ENCODE measurements around the gene HEY2. TPM values are rescaled to one million over a fixed set of nuclear protein-coding genes. Genes with fewer than 3 reads are reported as not detected.

Gene HEY2
- total and polyA plus RNA-seq, 2 donors (not counting 3 experiments of a cell fraction or from before 2014, with no cell fraction given): 0.07 TPM; not detected in 1

DNA sequence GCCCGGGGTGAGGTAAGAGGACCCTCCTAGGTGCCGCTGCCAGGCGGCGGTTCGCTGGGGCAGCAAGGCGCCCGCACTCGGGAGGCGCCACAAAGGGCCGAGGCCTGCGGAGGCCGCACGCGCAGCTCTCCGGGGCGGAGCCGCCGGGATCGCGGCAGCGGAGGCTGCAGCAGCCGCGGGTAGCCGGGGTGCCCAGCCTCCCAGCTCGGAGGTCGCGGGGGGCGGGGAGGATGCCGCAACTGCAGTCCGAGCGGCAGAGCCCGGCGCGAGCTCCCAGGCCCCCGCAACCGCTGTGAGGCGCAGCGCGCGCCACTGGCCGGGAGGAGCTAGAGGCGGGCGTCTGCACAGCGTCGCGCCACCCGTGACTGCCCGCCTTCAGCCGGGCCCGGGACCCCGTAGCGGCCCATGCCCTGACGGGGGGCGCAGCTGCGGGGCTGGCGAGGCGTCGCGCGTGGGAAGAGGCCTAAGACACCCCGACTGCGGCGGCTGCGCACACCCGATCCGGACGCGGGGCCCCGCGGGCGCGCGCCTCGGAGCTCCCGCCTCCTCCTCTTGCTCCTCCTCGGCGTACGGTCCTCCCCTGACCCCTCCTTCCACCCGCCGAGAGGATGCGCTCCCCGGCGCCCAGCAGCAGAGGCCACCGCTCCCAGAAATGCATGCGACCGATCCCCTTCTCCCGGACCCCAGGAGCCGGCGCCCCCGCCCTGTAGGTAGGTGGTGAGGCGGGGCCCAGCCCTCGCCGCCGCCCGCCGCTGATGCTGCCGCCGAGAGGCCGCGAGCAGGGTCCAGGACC, 41.1 kb downstream of the HEY2 start, which contains the start of gene NCOA7:
Gene NCOA7, plus strand, starts transcription at position 603 of the 793 bp plus-strand sequence. CDS start 24,395 bp downstream, outside the sequence.
- H3K4me3 ChIP-seq (replicated peaks in 1 of 3; ENCODE audit: insufficient read depth in 1 of 3, low read depth in 1 of 3, low read length in 3 of 3): peak within 1 kb of the TSS; percentile 87 to 96 (median 87)
- dilution Hi-C loops (cut with MboI; ENCODE audit: extremely low pct_ligation_motif_present, low sequenced_read_pairs) (no loop called here), intact Hi-C loops (cut with micrococcal nuclease) (loop anchor here (1.0 to 5.0 kb wide), 8 partner anchors 9 to 184 kb away; partner anchors contain the start of gene HINT3)
- no peaks in the 10 kb centered on the region for H4K20me1 ChIP-seq (replicated peaks; ENCODE audit: control insufficient read depth, extremely low read depth, insufficient read depth, low read length)
- no TSS peak for BruUV-seq (replicated peaks)
- no peak for TF ChIP-seq JUN (IDR thresholded peaks at IDR 0.05; ENCODE audit: borderline replicate concordance, insufficient read depth, insufficient read length, low read depth)
- no peak for TF ChIP-seq EZH2 (IDR thresholded peaks at IDR 0.05; ENCODE audit: borderline replicate concordance, low read depth, low read length, severe bottlenecking)
- TF ChIP-seq POLR2AphosphoS5 (IDR thresholded peaks at IDR 0.05; ENCODE audit: insufficient read depth, low read depth, low read length): peak; percentile 80
- TF ChIP-seq FOS (IDR thresholded peaks at IDR 0.05; ENCODE audit: borderline replicate concordance, insufficient read depth, low read length): no peak
- peak; percentile 83 for TF ChIP-seq POLR2A (IDR thresholded peaks at IDR 0.05; ENCODE audit: low read depth, low read length)
- TF ChIP-seq, protein P1, sequence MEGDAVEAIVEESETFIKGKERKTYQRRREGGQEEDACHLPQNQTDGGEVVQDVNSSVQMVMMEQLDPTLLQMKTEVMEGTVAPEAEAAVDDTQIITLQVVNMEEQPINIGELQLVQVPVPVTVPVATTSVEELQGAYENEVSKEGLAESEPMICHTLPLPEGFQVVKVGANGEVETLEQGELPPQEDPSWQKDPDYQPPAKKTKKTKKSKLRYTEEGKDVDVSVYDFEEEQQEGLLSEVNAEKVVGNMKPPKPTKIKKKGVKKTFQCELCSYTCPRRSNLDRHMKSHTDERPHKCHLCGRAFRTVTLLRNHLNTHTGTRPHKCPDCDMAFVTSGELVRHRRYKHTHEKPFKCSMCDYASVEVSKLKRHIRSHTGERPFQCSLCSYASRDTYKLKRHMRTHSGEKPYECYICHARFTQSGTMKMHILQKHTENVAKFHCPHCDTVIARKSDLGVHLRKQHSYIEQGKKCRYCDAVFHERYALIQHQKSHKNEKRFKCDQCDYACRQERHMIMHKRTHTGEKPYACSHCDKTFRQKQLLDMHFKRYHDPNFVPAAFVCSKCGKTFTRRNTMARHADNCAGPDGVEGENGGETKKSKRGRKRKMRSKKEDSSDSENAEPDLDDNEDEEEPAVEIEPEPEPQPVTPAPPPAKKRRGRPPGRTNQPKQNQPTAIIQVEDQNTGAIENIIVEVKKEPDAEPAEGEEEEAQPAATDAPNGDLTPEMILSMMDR (IDR thresholded peaks at IDR 0.05; ENCODE audit: extremely low read depth in 1 of 2, insufficient read depth in 1 of 2, low read depth in 1 of 2, low read length in 2 of 2): no peak
- CTCF ChIA-PET: interaction anchor here (0.6 to 11.1 kb wide), 41 partner anchors 9 to 1476 kb away, joined by 3 to 138 read pairs (median 6); partner anchors contain the start of genes HINT3, RNF146 and TRMT11
- DNase-seq (ENCODE audit: low read depth, low spot score) (peak; percentile 84), FAIRE-seq (no peak)
- peak within 1 kb of the TSS; percentile 84 for H3K9ac ChIP-seq (replicated peaks; ENCODE audit: extremely low read depth, insufficient read depth, low read length)
- peak within 1 kb of the TSS; percentile 98 for H3K4me2 ChIP-seq (ENCODE audit: insufficient read depth, low read length)
- H3K79me2 ChIP-seq (ENCODE audit: control insufficient read depth, insufficient read depth, low read length): peaks cover 35% of the 10 kb centered on the region
- peak within 1 kb of the TSS; percentile 81 for H3K27ac ChIP-seq (ENCODE audit: insufficient read depth, low read depth, low read length)
- H3K9me1 ChIP-seq (replicated peaks; ENCODE audit: control insufficient read depth, extremely low read depth, insufficient read depth, low read length): no peaks in the 10 kb centered on the region
- H3K4me1 ChIP-seq (ENCODE audit: control insufficient read depth, extremely low read depth, insufficient read depth, low read length): peaks cover 42% of the 10 kb centered on the region
- H3K36me3 ChIP-seq (ENCODE audit: control insufficient read depth in 2 of 2, extremely low read depth in 1 of 2, insufficient read depth in 2 of 2, low read length in 2 of 2): no peaks in the 10 kb centered on the region
- no peaks in the 10 kb centered on the region for H3K27me3 ChIP-seq (ENCODE audit: control insufficient read depth in 2 of 2, insufficient read depth in 2 of 2, low read length in 2 of 2)
- peak within 1 kb of the TSS; percentile 70 for H2AFZ ChIP-seq (ENCODE audit: low read depth, low read length)
- POLR2A ChIA-PET: interaction anchor here (0.6 to 2.6 kb wide), 12 partner anchors 9 to 829 kb away, joined by 3 to 10 read pairs (median 3); partner anchors contain the start of genes RNF217 and TRMT11
- no peaks in the 10 kb centered on the region for H3K9me3 ChIP-seq (replicated peaks; ENCODE audit: control insufficient read depth, insufficient read depth, low read length)

Data from endothelial cell of umbilical vein (primary cell).